NCI-H1417 (cell line): ENCODE data around the gene USP36.
A peak's percentile ranks its signal among the peaks of the same experiment; 100 is the strongest.

ENCODE experiments used
- DNase-seq, 3 experiments: peaks; one replicate each; lab custom pipeline; 2025; lab: John Stamatoyannopoulos, UW

The USP36 gene

DNA sequence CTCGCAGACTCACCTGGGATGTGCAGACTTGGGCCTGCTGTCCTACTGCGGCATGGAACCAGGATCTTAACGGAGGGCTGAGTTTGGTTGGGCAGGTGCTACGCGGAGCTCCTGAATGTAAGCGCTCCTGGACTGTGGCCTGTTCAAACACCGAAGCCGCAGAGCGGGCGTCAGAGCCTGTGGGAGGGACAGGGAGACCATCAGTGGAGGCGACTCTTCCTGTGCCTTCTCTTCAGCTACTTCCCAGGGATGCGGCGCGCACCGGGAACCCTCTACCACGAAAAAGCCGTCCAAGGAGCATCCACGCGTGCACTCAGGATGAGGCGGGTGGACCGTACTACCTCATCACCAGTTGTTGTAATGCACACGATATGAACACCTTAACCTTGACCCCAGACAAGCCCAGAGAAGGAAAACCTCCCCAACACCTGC, 2.0 kb downstream of the USP36 start:
- peak in 2 of 3 experiments; percentile 3 to 20 for DNase-seq

DNA sequence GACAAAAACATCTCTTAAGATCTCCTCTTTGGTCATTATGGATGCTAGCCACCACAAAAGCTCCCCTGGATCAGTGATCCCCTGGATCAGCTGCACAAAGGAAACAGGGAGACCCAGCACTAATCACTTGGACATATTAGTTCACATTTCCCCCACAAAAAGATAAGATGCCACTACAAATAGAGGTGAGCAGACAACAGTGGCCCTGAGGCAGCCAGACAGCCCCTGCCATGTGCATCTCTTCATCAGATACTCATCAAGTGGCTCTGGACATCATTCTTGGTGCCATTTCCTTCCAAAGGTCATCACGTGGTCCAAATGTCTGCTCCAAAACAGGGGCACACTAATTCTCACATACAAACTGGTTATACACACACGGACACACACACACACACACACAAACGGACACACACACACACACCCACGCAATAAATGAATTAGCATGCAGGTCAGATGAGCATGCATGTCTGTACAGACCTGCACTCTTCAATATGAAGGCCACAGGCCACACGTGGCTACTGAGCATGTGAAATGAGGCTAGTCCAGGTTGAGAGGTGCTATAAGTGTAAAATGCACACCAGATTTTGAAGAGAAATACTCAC, 4.1 kb downstream of the USP36 start:
- DNase-seq, result no peak

DNA sequence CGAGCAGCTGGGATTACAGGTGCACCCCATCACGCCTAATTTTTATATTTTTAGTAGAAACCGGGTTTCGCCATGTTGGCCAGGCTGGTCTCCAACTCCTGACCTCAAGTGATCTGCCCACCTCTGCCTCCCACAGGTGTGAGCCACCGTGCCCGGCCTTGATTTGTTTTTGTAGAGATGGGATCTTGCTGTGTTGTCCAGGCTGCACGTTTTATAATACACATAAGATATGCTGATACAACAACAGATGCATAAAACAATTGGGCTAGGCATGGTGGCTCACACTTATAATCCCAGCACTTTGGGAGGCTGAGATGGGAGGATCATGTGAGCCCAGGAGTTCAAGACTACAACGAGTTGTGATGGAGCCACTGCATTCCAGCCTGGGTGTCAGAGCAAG, 6.0 kb downstream of the USP36 start:
- no peak for DNase-seq

DNA sequence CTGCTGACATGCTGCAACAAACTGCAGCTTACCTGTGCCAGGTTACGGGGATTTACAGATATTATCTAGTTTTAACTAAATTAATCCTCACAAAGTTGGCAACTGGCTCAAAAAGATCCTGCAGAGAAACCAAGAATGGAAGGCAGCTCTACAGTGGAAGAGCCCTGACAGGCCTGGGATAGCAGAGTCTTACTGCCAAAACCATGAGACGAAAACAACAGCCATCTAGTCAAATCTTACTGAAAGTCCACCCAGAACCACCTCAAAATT, 8.1 kb downstream of the USP36 start:
- DNase-seq, result no peak

DNA sequence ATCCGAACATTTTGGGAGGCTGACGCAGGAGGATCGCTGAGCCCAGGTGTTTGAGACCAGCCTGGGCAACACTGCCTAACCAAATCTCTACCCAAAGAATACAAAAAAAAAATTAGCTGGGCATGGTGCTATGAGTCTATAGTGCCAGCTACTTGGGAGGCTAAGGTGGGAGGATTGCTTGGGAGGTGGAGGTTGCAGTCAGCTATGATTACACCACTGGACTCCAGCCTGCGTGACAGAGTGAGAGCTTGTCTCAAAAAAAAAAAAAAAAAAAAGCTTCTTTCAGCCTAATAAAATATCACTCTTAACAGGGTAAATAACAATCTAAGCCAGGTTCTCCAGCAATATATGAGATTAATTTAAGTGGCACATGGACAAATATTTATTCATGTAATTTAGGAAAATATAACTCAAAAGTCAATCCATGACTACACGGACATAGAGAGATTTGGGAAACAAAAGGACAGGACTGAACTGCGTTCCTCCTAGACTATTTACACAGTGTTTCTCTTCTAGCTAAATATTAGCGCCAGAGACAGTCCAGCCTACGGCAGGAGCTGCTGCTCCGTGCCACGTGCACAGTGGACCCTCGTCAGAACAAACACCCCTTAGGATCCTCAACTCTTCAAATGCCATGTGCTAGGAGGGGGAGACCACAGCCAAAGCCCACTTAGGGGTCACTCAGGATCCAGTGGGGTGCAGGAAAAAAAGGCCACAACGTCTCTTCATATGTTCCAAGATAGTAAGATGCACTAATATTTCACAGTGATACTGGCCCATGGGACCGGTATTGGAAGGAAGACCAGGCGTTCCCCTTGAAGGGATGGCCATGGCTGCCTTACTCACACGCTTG, 8.7 kb downstream of the USP36 start:
- peak in 1 of 3 experiments; percentile 35 for DNase-seq

DNA sequence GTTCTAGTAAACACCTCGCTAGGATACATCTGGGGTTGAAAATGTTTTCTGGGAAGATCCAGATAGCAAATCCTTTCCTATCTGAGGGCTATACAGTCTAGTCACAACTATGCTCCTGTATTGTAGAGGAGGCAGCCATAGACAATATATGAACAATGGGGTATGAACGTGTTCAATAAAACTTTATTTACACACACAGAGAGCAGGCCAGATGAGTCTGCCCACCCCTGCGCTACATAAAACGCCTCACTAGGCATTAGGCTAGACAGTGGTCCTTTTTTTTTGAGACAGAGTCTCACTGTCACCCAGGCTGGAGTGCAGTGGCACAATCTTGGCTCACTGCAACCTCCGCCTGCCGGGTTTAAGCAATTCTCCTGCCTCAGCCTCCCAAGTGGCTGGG, 11.1 kb downstream of the USP36 start:
- DNase-seq, result no peak

DNA sequence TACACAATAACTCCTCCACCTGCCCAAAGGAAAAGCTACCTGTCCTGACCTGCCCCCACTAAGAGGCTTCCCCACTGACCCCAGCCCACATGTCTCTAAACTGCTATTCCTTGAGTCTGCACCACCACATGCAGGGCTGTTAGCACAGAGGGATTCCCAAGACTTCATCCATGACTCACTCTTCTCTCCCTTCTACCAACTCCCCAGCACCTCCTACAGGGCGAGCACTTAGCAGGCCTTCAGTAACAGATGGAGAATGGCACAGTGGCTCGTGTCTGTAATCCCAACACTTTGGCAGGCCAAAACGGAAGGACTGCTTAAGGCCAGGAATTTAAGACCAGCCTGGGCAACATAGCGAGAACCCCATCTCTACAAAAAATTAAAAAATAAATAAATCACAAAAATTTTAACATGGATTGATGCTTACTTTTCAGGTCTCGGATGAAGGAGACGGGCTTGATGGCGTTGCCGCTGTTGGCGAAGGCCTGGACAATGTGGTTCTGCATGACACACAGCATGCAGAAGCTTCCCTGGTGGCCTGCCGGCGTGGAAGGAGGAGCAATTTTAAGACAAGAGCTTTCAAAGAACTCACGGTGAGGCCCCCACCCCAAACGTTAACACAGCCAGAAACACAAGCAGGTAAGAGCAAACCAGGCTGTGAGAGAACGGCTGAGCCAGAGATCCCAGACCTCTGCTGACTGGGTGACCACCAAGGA, 12.0 kb downstream of the USP36 start:
- DNase-seq, result no peak

DNA sequence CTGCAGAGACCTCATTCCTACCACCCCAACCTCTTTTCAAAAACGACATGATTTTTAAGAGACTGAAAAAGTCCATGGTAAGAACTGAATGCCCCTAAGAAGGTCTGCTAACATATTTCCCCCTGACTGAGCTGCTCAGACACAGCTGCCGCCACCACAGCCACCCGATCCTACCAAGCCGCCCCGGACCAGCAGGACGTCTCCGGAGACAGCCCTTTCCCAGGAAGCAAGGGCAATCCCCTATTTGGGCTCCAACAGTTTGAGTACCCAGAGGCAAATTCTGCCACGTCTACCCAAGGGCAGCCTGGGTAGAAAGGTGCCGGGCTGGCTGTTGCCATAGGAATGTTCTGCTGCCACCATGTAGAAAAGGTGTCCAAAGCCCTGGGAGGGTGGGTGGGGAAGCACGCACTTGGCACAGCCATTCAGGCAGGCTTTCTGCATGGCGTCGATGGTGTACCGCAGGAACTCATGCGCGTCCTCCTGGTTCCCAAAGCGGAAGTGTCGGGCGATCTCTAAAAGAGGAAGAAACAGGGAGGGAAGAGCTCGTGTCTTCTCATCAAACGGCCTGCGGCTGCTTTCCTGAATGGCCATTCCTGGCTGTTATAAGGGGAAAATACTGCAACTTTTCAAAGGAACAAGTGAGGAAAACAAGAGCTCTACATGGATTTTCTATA, 13.6 kb downstream of the USP36 start:
- no peak for DNase-seq

DNA sequence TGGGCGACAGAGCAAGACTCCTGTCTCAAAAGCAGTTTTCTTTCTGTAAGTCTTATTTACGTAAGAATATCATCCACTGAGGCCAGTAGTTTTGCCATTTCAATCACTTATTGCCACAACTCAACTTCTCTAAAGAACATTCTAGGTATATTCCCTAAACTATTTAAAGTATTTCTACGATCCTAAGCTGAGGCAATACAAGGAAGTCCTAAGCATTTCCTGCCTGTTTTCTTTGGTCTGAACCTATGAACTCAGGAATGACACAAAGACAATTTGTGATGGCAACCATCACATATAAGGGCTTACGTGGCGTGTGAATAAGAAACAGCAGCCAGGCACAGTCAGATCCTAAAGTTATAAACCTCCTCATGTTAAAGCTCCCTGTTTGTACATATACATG, 14.2 kb downstream of the USP36 start:
- DNase-seq, result no peak

DNA sequence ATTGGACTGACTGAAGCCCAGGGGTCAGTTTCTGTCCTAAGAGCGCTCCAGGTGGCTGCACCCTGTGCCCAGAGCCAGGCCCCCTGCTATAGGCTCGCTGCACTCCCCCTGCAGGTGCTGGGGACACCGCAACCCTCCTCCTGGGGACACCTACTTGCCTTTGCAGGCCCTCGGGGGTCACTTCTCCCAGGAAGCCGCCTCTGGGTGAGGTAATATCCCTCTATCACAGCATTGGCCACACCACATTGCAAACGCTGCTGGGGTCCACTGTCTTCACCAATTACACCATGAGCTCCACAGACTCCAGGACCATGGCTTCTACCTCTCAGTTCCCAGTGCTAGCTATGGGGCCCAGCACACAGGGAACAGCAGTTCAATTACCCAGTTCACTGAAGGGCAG, 14.9 kb downstream of the USP36 start:
- DNase-seq, result no peak

DNA sequence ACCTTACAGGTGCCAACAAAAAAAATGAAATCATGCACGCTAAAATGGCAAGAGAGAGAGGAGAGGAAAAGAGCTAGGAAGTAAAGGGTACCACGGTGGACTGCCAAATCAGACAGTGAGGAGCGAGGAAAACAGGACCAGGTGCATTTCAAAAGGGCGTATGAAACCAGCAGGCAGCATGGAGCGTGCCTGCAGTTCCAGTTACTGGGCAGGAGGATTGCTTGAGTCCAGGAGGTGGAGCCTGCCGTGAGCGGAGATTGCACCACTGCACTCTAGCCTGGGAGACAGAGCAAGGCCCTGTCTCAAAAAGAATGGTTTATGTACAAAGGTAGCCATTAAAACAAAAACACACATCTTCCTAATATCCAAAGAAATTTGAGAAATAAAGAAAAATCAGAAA, 16.4 kb downstream of the USP36 start:
- no peak for DNase-seq

DNA sequence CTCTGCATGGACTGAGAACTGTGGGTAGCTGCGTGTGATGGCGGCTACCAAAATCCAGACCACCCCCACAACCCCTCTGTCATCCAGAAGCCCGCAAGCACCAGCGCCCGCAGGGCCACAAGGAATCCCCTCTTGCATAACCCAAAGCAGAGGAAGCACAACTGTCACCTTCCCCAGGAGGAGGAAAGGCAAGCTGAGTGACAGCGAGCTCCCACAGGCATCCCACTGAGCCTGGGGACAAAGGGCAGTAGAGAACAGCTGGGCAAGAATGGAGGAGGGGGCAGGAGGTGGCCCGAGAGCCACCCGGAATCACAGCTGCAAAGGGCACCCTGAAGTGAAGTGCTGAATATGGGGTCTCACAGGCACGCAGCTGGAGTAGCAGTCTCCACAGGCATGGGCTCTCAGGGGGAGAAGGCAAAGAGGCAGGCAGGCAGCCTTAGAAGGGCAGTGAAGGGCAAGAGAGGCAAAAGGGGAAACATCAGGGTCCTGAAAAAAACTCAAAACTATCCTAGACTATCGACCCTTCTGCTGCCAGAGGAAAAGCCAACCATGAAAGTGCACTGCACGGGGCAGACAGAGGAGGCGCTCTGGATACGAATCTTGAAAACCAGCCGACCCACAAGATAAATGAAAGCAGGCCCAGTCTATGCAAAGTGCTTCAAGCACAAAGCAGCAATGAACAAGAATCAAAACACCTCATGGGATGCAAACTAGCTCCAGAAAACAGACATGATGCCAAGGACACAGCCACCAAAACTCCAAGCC, 17.1 kb downstream of the USP36 start:
- DNase-seq, result no peak

DNA sequence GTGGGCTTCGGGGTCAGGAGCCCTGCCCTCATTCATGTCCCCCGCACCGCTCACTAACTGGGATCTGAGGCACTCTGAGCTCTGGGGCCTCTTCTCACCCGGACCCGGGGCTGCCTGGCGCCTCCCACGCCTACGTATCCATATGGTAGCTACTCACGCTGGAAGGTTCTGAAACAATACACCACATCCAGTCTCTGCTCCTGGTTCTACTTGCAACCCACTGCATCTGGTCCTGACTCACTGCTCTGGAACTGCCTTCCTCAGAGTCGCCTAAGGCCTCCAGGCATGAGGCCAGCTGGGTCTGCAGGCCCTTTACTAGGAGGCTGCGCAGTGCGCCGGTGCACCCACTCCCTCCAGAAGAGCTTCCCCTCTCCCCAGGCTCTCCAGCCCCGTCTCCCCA, 18.1 kb downstream of the USP36 start:
- no peak for DNase-seq

DNA sequence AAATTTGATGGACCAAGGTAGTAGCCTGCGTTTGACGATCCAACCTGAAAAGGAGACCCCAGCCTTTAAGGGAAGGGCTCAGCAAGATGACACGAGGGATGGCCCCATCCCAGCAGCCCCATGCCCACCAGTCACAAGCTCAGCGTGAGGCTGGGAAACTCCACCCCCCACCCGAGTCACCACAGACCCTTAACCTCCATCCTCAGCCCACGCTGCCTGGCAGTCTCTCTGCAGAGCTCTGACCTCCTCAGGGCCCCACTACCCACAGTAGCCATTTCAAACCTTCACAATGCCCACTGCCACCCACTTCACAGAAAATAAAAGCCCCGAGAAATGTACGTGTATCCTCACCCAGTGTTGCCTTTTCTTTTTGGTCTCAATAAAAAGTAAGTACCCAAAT, 18.7 kb downstream of the USP36 start:
- no peak for DNase-seq

DNA sequence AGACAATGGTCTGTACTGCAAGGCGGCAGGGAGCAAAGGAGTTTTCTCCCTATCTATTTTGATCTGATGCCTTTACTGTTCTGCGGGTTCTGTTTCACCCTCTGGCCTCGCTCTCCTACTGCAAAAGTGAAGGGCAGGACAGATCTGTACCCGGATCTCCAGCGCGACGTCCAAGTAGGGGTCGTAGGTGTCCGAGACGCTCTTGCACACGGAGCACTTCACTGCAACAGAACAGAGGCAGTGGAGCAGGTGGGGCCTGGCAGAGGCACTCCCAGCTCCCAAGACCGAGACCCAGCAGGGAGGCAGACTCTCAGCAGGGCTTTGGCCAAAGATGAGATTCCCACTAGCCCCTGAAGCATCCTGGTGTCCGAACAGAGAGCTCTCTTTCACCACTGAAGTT, 19.8 kb downstream of the USP36 start:
- DNase-seq, result no peak

DNA sequence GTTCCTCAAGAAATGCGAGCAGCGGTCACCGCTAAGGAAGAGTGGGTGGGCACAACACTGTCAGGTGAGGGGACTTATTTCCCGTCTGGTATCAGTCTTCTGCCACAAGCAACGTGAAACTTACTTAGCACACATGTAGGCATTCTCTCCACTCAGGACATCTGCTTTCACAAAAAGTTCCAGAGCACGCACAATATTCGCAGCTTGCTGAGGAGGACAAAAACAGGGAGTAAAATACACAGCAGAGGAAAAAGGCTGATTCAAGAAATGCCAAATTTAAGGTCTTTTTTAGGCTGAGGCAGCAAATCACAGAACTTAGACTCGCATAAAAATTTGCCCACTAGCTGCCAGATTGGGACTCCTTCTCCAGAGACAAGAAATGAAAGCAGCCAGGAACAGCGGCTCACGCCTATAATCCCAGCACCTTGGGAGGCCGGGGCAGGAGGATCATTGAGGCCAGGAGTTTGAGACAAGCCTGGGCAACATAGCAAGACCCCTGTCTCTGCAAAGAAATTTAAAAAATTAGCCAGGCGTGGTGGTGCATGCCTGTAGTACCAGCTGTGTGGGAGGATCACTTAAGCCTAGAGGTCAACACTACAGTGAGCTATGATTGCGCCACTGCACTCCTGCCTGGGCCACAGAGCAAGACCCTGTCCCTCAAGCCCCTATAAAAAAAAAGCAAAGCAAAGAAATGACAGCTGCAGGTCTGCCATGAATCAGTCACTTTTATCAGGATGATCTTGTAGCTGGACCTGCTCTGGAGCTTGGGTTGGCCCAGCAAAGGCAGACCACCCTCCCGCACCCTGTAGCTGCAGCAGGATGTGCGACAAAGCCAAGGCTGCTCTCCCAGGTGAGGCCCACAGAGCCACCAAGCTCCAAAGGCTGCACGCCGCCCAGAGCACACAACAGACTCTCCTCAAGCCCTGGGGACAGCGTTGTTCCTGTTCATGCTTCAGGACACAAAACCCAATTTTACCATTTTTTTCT, 20.5 kb downstream of the USP36 start:
- no peak for DNase-seq

DNA sequence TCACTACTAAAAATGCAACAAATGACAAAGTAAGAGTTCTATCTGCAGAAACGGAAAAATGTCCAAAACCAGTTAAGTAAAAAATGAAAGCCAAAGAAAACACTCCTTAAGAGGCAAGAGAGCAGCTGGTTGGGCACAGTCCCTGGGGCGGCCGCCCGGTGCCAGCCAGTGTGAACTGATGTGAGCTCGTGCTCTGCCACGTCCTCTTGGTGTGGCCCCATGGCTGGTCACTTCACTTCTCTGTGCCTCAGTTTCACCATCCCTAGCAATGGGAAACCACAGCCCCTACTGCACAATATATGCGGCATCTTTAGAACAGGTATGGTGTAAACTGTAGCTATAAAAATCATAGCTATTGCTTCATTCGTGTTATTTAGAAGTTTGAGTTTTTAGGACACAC, 21.2 kb downstream of the USP36 start:
- DNase-seq, result no peak

DNA sequence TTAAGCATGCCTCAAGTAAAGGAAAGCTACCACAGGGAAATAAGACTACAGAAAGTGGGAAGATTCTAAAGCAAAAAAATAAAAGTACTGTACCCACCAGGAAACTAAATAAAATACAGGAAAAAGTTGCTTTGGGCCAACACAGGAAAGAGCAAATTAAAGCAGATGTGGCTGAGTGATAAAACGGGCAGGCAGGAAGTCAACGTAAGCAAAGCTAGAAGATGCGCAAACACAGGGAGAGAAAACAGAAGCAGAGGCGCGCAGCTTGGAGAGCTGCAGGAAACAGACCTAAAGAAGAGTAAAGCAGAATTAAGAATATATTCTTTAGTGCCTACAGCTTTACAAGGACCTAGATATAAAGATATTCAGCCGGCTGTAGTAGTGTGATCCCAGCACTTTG, 21.7 kb downstream of the USP36 start:
- DNase-seq, result no peak

DNA sequence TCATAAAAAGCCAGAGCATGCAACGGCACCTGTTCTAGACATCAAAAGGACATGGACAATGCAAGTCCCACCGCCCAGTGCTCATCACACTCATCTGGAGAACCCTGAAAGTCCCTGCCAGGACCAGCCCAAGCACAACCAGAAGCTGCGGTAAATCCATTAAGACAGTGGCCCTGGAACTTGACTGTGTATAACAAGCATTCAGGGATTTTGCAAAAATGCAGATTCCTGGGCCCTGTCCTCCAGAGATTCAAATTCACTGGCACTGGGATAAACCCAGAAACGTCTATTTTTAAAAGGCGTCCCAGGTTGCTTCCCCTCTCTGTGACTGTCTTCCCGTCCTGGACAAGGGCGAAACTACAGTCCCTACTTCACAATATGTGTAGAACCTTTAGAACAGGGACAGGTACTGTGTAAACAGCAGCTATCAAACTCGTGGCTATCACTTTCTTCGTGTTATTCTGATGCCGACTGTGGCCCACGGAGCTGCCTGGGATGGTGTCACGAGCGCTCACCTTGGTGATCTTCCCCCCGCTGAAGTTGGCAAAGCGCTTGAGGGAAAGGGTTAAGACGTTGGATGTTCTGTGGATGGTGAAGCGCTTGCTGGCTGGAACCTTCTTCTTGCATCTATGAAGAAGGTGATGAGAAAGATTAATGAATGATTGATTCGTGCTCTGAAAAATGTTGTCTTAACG, 22.3 kb downstream of the USP36 start:
- no peak for DNase-seq

DNA sequence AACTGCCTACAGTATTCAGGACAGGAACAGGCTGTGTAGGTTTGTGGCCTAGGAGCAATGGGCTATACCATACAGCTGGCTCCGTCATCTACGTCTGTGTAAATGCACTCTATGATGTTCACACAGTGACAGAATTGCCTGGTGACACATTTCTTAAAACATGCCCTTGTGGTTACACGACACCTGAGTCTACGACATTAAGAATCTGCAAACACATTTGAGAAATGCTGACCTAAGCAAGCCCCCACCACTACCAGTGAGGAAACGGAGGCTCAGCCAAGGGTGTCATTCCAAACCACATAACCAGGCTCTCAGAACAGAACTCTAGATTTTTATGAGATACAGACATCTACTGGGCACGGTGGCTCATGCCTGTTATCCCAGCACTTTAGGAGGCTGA, 23.5 kb downstream of the USP36 start:
- no peak for DNase-seq
